ENCODE measurements around the gene CREB3L1.

CREB3L1 gene

DNA sequence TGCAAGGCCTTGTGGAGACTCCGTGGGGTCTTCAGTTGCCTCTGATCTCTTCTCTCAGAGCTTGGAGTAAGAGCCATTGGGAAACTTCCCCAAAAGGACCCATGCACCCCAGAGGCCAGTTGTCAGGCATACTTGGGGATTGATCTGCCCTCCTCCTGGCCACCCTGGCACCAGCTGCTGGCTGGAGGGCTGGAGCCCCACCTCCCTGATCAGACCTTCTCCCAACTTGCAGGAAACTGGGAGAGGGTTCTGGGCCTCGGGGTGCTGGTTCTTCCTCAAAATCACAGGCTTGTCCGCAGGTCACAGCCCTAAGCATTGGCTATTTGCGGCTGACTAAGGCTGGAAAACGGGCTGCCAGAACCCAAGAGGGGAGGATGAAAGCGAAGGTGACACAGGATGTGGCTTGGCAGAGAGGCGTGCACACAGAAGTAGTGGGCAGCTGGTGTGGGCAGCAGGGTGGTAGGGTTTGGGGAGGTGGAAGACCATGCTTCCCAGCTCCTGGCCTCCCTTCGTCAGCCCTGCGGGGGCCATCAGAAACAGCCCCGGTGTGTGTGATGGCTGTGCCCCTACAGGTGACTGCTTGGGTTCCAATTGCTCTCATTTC lies 68.5 kb downstream of the CREB3L1 start:
- no peak for DNase-seq (ENCODE audit: low read depth in 2 of 2)

DNA sequence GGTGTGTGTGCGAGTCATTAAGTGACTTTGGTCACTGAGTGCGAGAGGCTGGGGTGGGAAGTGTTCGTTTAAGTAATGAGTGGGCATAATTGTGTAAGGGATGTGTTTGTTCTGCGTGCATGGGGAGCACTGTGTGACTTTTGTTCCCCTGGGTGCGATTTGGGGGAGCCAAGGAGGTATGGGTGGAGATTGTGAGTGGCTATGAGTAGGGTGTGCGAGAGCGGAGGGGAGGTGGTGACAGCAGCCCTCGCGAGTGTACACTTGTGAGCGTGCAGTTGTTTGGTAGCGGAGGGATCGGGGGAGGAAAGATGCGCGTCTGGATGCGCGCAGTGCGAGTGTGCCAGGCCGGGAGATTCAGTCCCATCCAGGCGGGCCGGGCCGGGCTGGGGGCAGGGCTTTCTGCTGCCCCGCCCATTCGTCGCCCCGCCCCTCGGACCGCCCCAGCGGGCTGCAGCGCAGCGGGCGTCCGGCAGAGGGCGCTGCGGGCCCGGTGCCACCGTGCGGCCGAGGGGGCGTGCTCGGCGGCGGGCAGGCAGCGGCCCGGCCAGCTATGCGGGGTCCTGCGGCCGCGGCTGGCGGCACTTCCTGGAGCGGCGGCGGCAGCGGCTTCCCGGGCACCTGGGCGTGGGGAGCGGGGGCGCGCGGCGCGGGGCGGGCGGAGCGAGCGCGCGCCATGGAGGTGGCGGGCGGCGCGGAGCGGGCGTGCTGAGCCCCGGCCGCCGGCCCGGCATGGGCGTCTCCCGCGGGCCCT lies 69.6 kb downstream of the CREB3L1 start, which contains the start of gene DGKZ:
DGKZ (plus strand) TSS at position 578 of the 751 bp plus-strand sequence. CDS start 197 bp downstream, outside the sequence.
- peak; percentile 54 to 65 for DNase-seq (ENCODE audit: low read depth in 2 of 2)

DNA sequence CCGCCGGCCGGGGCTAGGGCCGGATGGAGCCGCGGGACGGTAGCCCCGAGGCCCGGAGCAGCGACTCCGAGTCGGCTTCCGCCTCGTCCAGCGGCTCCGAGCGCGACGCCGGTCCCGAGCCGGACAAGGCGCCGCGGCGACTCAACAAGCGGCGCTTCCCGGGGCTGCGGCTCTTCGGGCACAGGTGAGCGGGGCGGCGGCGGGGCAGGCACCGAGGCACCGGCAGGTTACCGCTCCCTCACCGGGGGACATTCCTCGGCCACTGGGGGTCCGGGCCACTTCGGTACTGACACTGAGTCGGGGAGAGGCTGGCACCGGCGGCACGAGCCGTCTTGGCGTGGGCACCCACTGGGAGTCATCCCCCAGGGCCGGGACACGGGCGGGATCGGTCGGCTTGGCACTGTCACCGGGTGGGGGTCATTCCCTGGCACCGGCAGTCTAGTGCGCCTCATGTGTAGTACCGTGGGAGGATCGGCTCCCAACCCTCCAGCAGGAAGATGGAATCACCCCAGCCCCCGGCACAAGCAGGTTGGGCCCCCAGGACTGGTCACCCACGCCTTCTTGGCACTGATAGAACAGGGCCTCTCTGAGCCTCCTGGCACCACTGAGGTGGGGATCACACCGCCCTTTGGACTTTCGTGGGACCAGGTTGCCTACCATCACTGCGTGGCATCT lies 70.3 kb downstream of the CREB3L1 start:
- no peak for DNase-seq (ENCODE audit: low read depth in 2 of 2)

DNA sequence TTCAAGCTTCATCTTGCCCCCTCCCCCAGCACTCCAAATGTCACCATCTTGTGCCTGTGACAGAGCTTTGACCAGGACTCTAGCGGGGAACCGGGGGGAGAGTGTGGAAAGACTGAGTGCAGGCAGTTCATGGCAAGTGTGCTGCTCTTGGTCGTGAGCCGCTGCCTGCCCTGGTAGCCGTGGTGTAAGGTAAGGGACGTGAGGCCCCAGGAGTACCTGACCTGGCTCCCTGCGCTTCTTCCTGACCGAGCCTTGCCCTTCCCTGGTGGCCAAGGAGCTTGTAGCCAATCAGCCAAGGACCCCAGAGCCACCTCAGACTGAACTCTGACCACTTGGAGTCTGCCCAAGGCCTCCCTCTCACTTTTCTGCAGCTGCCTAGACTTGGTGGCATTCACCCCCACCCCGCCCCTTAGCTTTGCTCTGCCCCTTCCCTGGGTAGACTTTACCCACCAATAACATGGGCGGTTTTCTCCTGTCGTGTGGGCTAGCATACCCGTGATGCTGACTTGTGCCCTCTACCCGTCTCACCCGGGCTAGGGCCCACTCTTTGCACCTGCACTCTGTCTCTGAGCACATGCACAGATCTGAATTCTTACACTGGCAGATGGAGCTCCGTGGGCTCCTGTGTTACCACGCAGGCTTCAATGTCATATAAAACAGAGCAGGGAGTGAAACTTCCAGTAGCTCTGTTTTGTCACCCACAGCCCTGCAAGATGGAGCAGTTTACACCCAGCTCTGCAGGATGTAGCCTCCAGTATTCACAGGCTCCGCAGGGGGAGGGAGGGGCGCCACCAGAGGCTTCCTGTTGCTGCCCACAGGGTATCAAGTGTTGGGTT lies 71.3 kb downstream of the CREB3L1 start:
- DNase-seq (ENCODE audit: low read depth in 2 of 2): no peak

DNA sequence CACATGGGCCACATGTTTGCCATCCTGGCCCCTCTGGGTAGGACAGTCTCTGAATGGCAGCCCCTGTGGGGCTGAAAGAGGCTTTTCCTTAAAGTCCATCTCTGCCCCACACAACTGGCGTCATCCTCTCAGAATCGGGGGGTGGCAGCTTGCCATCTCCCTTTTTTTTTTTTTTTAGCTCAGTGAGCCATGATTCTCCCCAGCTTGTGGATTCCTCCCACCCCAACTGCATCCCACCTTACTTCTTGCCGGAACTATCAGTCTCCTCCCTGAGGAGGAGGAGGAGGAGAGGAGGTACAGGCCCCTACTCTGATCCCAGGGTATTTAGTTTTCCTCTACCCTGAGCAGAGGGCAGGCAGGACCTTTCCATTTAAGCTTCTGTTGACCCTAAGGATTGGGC lies 73.2 kb downstream of the CREB3L1 start:
- no peak for DNase-seq (ENCODE audit: low read depth in 2 of 2)

DNA sequence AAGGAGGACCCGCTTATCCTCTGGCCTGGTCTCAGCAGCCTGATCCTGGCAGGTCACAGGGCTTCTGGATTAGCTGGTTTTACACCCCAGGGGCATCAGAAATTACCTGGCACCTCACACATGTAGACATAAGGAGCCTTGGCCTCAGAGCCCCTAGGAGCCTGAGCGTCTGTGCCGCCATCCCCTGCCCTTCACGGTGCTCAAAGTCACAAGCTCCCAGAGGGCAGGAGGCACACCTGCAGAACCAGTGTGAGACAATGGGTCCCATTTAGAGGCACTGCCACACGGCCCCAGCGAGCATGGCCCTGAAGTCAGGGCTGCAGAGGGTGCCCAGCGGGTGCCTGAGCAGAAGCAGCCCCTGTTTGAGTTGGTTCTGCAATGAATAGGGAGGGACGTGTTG lies 73.7 kb downstream of the CREB3L1 start:
- no peak for DNase-seq (ENCODE audit: low read depth in 2 of 2)

DNA sequence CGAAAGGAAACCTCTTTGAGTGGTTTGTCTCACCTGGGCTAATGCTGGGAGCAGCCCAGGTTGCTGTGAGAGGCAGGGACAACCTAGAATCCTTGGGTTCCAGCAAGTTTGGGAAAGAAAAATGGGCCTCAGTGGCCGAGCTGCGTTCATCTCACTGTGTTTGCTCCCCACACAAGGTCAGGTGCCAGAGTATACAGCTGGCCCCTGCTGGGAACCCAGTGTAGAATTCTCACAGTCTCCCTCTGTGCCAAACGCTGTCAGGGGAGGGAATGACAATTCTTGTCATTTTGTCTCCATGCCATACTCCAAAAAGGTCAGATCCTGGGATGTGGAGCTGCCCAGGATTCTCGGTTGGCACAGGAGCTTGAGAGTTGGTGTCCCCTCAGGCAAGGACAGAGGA lies 74.1 kb downstream of the CREB3L1 start:
- no peak for DNase-seq (ENCODE audit: low read depth in 2 of 2)

DNA sequence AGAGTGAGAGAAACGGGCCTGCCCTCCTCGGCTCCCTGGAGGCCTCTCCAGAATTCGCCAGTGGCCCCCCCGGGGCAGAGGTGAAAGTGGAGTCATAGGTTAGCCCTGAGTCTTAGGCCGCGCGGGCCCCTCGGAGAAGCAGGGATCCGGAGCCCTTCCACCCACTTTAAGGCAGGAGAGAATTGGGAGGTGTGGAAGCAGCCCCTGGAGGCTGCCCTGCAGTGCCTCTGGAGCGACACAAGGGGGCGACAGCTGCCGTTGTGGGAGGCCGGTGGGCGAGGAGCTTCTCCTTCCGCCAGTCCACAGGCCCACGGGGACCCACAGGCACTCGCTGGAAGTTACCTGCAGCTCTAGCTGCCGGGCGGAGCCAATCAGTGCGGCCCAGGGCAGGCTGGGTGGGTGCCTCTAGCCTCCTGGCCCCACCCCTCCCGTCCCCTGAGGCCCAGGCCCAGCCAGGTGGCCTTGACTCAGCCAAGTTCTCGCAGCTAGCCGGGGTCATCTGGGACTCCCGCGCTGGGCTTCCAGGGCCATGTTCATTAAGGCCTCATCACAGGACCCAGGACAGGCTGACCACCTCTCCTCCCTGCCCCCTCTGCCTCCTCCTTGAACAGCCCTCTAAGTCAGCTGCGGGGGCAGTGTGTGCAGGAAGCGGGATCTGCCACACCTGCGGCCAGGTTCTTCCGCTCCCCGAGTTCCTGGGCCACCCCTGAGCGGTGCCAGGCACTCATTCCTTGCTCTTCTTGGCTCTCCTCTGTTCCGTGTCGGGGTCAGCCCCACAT lies 74.8 kb downstream of the CREB3L1 start:
- DNase-seq (ENCODE audit: low read depth in 2 of 2): no peak

DNA sequence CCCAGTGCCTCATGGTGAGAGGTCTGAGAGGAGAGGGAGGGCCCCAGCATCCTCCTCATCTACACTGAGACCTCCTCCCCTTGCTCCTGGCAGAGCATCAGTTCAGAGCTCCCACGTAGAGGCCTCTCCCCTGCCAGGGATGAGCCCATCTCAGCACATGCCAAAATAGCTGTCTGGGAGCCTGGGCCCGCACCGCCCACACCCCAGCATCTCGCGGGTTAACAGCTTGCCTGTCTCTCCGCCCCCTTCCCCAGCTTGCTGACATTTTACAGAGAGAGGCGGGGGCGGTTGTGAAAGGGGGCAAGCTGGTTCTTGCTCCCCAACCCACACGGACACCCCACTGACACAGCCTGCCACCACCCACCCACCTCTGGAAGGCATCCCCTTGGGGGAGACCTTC lies 76.2 kb downstream of the CREB3L1 start:
- DNase-seq (ENCODE audit: low read depth in 2 of 2): no peak

DNA sequence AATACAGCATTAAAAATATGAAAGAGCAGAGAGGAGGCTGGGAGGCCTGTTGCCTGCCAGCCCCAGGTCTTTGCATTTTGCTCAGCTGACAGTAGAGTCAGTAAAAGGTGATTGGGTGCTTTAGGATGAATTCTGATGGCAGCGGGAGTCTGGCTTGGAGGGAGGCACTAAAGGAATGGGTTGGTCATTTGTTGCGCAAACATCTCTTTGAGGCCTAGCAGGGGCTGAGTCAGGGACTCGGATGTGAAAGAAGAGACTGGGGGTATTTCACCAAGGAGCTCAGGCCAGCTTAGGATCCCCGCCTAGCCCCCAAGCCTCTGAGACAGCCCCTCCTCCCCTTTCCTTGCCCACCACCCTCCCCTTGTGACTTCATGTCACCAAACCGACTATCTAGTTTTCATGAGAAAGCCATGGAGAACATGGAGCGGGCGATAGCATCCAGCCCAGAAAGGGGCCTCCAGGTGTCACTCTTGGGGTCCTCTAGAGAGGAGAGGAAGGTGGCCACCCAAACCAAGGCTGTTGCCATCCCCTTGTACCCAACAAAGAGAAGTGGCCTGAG lies 79.5 kb downstream of the CREB3L1 start:
- DNase-seq (ENCODE audit: low read depth in 2 of 2): no peak

DNA sequence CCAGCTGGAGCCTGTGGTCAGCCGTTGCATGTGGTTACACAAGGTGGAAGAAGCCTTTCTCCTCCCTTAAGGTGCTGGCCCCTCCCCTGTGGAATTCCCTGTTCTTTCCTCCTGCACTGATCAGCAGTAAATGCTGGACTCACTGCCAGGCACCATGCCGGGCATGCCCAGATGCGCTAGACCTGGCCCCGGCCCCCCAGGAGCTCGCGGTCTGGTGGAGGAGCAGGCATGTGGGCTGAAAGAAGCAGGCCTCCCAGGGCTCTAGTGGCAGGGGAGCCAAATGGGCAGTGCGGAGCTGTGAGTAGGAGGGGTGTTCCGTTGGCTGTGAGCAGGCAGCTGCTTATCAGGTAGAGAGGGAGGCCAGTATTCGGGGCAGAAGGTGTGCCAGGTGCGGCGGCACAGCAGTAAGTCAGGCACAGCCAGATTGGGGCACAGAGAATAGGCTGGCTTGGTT lies 80.0 kb downstream of the CREB3L1 start:
- DNase-seq (ENCODE audit: low read depth in 2 of 2): no peak

DNA sequence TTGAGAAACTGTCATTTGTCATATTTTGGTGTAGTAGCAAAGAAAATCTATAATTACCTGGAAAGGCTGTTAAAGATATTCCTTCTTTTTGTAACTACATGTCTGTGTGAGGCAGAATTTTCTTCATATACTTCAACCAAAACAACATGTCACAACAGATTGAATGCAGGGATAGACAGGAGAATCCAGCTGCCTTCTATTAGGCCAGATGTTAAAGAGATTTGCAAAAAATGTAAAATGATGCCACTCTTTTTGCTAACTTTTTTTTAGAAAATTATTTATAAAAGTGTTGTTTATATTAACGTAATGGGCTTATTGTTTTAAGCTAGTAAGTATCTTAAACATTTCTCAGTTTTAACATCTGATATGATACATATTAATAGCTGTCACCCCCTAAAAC lies 82.5 kb downstream of the CREB3L1 start:
- no peak for DNase-seq (ENCODE audit: low read depth in 2 of 2)

DNA sequence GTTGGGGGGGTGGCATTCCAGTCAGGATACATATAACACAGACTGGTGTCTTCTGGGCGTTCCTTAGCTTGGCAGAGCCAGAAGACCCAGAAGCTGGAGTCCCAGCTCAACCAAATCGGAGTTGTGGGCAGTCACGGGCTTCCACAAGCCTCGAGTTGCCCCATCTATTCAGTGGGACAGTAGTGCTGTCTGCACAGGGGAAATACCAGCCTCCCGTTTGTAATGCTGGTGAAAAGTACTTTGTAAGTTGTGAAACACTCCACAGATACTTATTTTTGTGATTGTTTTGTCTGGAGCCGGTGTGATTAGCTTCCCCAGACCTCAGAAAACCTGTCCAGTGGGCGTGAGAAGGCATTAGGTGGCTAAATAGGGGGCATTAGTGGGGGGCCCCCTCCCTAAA lies 83.4 kb downstream of the CREB3L1 start:
- DNase-seq (ENCODE audit: low read depth in 2 of 2): no peak

DNA sequence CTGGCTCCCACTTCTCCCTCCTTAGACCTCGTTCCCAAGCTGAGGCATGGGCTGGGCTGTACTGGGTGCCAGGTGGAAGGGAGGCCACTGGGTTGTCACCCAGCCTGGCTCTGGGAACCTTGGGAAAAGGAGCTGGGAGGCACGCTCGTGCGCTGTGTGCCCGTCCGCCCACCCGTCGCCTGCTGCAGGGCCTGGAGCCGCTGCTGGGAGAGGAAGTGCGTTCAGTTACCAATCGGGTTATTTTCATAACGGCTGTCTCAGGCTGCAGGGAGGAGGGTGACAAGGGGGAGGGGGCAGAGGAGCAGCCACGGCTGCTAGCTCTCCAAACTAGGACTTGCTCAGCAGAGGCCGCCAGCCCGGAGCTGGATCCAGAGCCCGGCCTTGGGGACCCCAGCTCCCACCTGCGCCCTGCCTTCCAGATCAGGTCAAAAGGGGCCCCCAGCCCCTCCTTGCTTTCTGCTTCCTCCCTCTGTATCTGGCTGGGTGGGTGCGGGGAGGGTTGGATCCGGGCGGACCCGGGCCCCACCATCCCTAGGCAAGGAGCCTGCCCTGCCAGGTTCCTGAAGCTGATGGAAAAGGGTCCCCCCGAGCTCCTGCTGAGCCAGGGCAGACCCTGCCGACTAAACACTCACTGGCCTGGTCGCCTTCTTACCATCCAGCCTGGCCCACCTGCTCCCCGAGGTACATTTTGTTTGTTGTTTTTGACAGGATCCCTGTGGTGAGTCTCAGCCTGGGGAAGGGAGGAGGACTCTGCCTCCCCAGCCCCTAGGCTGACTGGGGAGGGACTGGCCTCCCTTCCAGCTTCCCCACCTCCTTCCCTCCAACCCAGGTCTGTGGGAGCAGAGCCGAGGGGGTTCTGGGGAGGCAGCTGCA lies 84.1 kb downstream of the CREB3L1 start:
- no peak for DNase-seq (ENCODE audit: low read depth in 2 of 2)

DNA sequence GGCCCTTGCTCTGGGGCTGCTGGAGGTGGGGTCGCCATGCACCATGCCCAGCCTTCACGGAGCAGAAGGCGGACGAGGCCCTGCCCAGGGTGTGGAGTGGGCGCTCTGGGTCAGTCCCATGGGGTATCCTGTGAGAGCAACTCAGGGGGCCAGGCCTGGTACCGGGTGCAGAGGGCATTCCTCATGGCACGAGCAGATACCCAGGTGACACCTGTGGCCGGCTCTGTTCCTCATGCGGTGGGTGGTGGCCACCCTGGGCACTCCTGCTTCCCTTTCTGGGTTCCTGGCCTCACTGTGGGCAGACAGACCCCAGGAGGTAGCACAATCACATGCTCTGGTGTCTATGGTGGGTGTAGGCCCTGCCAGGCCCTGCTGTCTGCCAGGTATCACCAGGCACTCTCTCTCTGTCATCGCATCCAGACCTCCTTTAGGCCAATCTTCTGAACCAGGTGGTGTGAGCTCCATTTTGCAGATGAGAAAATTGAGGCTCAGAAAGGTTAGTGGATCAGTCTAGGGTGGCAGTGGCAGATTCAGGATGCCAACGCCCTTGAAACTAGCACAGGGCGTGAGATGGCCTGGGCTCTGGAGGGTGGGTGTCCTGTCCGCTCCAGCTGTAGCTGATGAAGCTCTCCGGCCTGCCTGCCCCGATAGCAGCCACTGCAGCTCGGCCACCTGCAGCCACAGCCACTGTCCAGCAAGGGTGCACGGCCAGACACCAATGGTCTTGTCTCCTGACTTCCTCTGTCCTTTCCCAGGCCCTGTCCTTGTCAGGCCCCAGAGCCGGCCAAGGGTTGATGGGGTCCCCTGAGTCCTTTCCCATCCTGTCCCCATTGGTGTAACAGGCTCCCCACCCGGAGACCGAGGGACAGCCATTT lies 84.9 kb downstream of the CREB3L1 start:
- DNase-seq (ENCODE audit: low read depth in 2 of 2): no peak

DNA sequence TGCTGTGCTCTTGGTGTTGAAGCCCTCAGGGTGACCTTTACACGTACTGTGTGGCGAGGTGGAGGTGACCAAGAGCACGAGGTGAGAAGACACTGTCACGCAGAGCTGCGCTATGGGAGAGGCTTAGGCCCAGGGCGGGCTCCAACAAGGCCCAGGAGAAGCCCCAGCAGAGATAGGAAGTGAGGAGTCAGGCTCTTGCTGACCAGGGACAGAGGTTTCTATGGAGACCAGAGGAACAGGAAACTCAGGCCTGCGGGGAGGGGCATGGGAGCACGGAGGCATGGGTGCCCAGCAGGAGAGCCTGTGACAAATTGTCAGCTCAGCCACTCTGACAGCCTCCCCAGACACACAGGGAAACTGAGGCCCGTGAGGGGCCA lies 85.6 kb downstream of the CREB3L1 start:
- DNase-seq (ENCODE audit: low read depth in 2 of 2): no peak

DNA sequence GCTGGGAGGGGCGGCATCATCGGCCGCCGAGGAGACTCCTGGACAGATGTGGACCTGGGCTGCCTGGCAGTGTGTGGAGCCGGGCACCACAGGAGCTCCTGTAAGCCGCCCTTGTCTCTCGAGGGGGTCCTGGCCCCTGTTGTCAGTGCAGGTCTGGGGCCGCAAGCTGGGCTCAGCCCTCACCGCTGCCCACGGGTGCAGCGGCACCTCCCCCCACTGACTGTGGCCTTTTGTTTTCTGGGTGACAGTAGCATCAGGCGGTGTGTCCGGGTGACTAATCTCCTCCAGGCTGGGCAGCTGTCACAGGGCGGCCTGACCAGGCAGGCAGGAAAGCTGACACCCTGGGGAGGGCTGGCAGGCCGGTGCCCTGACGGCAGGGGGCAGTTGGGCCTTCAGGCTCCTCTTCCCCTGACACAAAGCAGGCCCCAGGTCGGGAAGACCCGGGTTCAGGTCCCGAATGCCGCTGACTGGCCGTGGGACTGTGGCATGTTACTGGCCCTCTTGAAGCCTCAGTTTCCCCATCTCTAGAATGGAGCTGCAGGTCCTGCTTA lies 86.1 kb downstream of the CREB3L1 start:
- no peak for DNase-seq (ENCODE audit: low read depth in 2 of 2)

DNA sequence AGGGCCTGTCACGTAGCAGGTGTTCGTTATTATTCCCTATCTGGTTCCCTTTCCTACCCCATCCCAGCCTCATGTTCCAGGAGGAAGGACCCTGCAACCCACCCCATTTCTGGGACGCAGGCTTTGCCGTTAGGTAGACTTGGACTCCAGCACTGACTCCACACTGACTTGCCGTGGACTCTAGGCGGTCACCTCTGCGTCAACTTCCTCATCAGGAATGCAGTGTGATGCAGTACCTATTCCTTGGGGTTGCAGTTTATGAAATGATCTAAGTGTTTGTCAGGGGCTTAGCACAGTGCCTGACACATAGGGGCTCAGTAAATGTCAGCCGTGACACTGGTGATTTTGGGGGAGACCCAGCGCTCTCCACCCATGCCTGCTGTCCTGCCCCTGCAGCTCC lies 86.6 kb downstream of the CREB3L1 start:
- DNase-seq (ENCODE audit: low read depth in 2 of 2): no peak

DNA sequence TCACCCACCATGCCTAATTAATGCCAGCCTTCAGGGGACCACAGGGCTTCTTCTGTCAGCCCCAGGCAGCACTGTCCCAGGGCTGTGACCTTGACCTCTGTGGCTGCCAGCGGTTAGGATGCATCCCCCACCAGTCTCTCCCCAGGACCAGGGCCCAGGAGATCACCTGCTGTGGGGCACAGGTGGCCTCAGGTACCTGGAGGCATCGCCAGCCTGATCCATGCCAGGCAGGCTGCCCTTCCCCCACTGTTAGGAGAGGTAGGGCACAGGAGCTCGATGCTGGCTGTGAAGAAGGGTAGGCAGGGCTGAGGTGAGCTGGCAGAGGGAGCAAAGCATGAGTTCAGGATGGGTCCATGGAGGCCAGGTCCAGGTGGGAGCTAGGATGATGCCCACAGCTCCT lies 87.3 kb downstream of the CREB3L1 start:
- no peak for DNase-seq (ENCODE audit: low read depth in 2 of 2)

Measured in fibroblast of skin of left quadriceps (primary cell).